Neural progenitor cell (in vitro differentiated cells): Measurements from ENCODE around the gene MT1B.
"Not testable (repeated sequence)": the region's sequence is repeated elsewhere in the genome, so short reads cannot be mapped to it uniquely, and the experiment has no call there.

Experiments
- EZH2 ChIP-seq: fragments of 200-600 bp; sonication (generic); IDR thresholded peaks from 2 replicates; pipeline ENCODE4 v1.6.1; 2017; ENCODE audit warnings: antibody characterized with exemption, mild to moderate bottlenecking, moderate library complexity
- EZH2phosphoT487 ChIP-seq: fragments of 200-600 bp; sonication (generic); IDR thresholded peaks from 2 replicates; pipeline ENCODE4 v1.6.1; 2017; ENCODE audit warnings: antibody characterized with exemption
- TF ChIP-seq, protein P1 (sequence below): fragments of 200-600 bp; sonication (generic); IDR thresholded peaks from 2 replicates; pipeline ENCODE4 v1.5.1; 2017; ENCODE audit warnings: antibody characterized with exemption, mild to moderate bottlenecking

DNA sequence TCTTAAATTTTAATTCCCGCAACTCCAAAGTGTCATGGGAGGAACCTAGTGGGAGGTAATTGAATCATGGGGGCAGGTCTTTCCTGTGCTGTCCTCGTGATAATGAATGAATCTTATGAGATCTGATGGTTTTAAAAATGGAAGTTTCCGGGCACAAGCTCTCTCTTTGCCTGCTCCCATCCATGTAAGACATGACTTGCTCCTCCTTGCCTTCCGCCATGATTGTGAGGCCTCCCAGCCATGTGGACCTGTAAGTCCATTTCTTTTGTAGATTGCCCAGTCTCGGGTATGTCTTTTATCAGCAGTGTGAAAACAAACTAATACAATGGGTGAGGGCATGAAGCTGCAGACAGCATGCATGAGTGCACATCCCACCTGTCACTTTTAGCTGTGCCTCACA lies 28.5 kb upstream of the MT1B start:
- TF ChIP-seq, protein P1, sequence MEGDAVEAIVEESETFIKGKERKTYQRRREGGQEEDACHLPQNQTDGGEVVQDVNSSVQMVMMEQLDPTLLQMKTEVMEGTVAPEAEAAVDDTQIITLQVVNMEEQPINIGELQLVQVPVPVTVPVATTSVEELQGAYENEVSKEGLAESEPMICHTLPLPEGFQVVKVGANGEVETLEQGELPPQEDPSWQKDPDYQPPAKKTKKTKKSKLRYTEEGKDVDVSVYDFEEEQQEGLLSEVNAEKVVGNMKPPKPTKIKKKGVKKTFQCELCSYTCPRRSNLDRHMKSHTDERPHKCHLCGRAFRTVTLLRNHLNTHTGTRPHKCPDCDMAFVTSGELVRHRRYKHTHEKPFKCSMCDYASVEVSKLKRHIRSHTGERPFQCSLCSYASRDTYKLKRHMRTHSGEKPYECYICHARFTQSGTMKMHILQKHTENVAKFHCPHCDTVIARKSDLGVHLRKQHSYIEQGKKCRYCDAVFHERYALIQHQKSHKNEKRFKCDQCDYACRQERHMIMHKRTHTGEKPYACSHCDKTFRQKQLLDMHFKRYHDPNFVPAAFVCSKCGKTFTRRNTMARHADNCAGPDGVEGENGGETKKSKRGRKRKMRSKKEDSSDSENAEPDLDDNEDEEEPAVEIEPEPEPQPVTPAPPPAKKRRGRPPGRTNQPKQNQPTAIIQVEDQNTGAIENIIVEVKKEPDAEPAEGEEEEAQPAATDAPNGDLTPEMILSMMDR = not testable (repeated sequence)
- TF ChIP-seq EZH2phosphoT487, EZH2: not testable (repeated sequence)
